ENCODE data around the gene ARHGAP24. TPM values are rescaled to one million over a fixed set of nuclear protein-coding genes. Genes with fewer than 3 reads are reported as not detected.

The ARHGAP24 gene
- total RNA-seq, 1 experiment from 2014 or later: 1.3 TPM

- no peak overlapping the region for H3K27ac ChIP-seq (ENCODE audit: low read depth, low read length)
- ChIA-PET POLR2A (no interaction called here), CTCF (no interaction called here), RAD21 (ENCODE audit: low non-redundant PET in 1 of 2, low total read pairs in 2 of 2, uncharacterized antibody in 2 of 2, unreplicated experiment in 2 of 2) (no interaction called here)
- TF ChIP-seq EZH2 (IDR thresholded peaks at IDR 0.05) (no peak), FOSL1 (IDR thresholded peaks at IDR 0.05; ENCODE audit: low read depth) (no peak), YY1 (IDR thresholded peaks at IDR 0.05; ENCODE audit: extremely low read depth, insufficient replicate concordance, low read depth, low read length) (no peak)
- H3K36me3 ChIP-seq (ENCODE audit: control insufficient read depth in 1 of 2, insufficient read depth in 2 of 2, low read length in 2 of 2): no peaks in the 10 kb centered on the region
- H4K20me1 ChIP-seq (ENCODE audit: insufficient read depth): no peaks in the 10 kb centered on the region
- no peaks in the 10 kb centered on the region for H3K9me2 ChIP-seq (ENCODE audit: insufficient read depth)
- H3K4me1 ChIP-seq (ENCODE audit: control insufficient read depth in 1 of 2, insufficient read depth in 2 of 2, low read length in 2 of 2): no peaks in the 10 kb centered on the region
- H3K9me3 ChIP-seq (ENCODE audit: control insufficient read depth in 1 of 2, insufficient read depth in 1 of 2, low read depth in 1 of 2, low read length in 2 of 2): no peaks in the 10 kb centered on the region
- no peak for DNase-seq (ENCODE audit: low read depth, low spot score)
- H3K4me2 ChIP-seq (ENCODE audit: low read length): no peak overlapping the region
- H3K27me3 ChIP-seq (ENCODE audit: insufficient read depth, low read length): no peaks in the 10 kb centered on the region
- H3K79me2 ChIP-seq (ENCODE audit: insufficient read depth, low read length): no peaks in the 10 kb centered on the region
- no peak overlapping the region for H3K4me3 ChIP-seq (replicated peaks in 1 of 2; ENCODE audit: low read depth in 1 of 2, low read length in 2 of 2)
- H2AFZ ChIP-seq (ENCODE audit: low read depth, low read length, poor library complexity, severe bottlenecking): no peak overlapping the region
- H3K9ac ChIP-seq (ENCODE audit: low read length): no peak overlapping the region
- no peak for ATAC-seq
- intact Hi-C loops (cut with micrococcal nuclease): loop anchor here (10.0 kb wide), 2 partner anchors 434 to 1104 kb away; partner anchors contain the start of gene C4orf36
- BruUV-seq (replicated peaks): no TSS peak
Observed at GRCh38 chr4:85790582-85790981, 315.6 kb downstream of the ARHGAP24 start.

- H3K36me3 ChIP-seq (ENCODE audit: control insufficient read depth in 1 of 2, insufficient read depth in 2 of 2, low read length in 2 of 2): no peaks in the 10 kb centered on the region
- no peak overlapping the region for H3K9ac ChIP-seq (ENCODE audit: low read length)
- H3K79me2 ChIP-seq (ENCODE audit: insufficient read depth, low read length): no peaks in the 10 kb centered on the region
- no peaks in the 10 kb centered on the region for H3K27me3 ChIP-seq (ENCODE audit: insufficient read depth, low read length)
- DNase-seq (ENCODE audit: low read depth, low spot score) (no peak), ATAC-seq (no peak)
- ChIA-PET RAD21 (ENCODE audit: low non-redundant PET in 1 of 2, low total read pairs in 2 of 2, uncharacterized antibody in 2 of 2, unreplicated experiment in 2 of 2) (interaction anchor here in 1 of 2 experiments (0.9 kb wide), 1 partner anchor 177 kb away, joined by 3 read pairs; no protein-coding TSS in a partner anchor), CTCF (interaction anchor here (0.8 kb wide), 1 partner anchor 45 kb away, joined by 3 read pairs; no protein-coding TSS in a partner anchor), POLR2A (no interaction called here)
- no peak overlapping the region for H3K4me2 ChIP-seq (ENCODE audit: low read length)
- no peaks in the 10 kb centered on the region for H4K20me1 ChIP-seq (ENCODE audit: insufficient read depth)
- H3K27ac ChIP-seq (ENCODE audit: low read depth, low read length): no peak overlapping the region
- no peaks in the 10 kb centered on the region for H3K9me2 ChIP-seq (ENCODE audit: insufficient read depth)
- BruUV-seq (replicated peaks): no TSS peak
- peaks cover 0 to 3% of the 10 kb centered on the region in 2 experiments; a peak in 3 of 4 replicates for H3K4me1 ChIP-seq (ENCODE audit: control insufficient read depth in 1 of 2, insufficient read depth in 2 of 2, low read length in 2 of 2)
- H3K9me3 ChIP-seq (ENCODE audit: control insufficient read depth in 1 of 2, insufficient read depth in 1 of 2, low read depth in 1 of 2, low read length in 2 of 2): no peaks in the 10 kb centered on the region
- intact Hi-C loops (cut with micrococcal nuclease): loop anchor here (10.0 kb wide), 2 partner anchors 432 to 1102 kb away; partner anchors contain the start of gene C4orf36
- H2AFZ ChIP-seq (ENCODE audit: low read depth, low read length, poor library complexity, severe bottlenecking): no peak overlapping the region
- TF ChIP-seq SRF (IDR thresholded peaks at IDR 0.05; ENCODE audit: low read depth): no peak
- TF ChIP-seq SP1 (IDR thresholded peaks at IDR 0.05; ENCODE audit: low read depth): no peak
- TF ChIP-seq, protein P1, sequence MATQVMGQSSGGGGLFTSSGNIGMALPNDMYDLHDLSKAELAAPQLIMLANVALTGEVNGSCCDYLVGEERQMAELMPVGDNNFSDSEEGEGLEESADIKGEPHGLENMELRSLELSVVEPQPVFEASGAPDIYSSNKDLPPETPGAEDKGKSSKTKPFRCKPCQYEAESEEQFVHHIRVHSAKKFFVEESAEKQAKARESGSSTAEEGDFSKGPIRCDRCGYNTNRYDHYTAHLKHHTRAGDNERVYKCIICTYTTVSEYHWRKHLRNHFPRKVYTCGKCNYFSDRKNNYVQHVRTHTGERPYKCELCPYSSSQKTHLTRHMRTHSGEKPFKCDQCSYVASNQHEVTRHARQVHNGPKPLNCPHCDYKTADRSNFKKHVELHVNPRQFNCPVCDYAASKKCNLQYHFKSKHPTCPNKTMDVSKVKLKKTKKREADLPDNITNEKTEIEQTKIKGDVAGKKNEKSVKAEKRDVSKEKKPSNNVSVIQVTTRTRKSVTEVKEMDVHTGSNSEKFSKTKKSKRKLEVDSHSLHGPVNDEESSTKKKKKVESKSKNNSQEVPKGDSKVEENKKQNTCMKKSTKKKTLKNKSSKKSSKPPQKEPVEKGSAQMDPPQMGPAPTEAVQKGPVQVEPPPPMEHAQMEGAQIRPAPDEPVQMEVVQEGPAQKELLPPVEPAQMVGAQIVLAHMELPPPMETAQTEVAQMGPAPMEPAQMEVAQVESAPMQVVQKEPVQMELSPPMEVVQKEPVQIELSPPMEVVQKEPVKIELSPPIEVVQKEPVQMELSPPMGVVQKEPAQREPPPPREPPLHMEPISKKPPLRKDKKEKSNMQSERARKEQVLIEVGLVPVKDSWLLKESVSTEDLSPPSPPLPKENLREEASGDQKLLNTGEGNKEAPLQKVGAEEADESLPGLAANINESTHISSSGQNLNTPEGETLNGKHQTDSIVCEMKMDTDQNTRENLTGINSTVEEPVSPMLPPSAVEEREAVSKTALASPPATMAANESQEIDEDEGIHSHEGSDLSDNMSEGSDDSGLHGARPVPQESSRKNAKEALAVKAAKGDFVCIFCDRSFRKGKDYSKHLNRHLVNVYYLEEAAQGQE (IDR thresholded peaks at IDR 0.05; ENCODE audit: low read depth): no peak
- no peak overlapping the region for H3K4me3 ChIP-seq (replicated peaks in 1 of 2; ENCODE audit: low read depth in 1 of 2, low read length in 2 of 2)
Observed at GRCh38 chr4:85792376-85793232, 317.7 kb downstream of the ARHGAP24 start.
